NOMO-1 treated with dmso at 0.1 percent for 144 hours (cell line): ENCODE measurements around the gene SKIC2.

Experiments used
- DNase-seq: peaks from one replicate; lab custom pipeline; 2025; ENCODE audit not compliant: unreplicated experiment; lab: John Stamatoyannopoulos, UW

Gene SKIC2

DNA sequence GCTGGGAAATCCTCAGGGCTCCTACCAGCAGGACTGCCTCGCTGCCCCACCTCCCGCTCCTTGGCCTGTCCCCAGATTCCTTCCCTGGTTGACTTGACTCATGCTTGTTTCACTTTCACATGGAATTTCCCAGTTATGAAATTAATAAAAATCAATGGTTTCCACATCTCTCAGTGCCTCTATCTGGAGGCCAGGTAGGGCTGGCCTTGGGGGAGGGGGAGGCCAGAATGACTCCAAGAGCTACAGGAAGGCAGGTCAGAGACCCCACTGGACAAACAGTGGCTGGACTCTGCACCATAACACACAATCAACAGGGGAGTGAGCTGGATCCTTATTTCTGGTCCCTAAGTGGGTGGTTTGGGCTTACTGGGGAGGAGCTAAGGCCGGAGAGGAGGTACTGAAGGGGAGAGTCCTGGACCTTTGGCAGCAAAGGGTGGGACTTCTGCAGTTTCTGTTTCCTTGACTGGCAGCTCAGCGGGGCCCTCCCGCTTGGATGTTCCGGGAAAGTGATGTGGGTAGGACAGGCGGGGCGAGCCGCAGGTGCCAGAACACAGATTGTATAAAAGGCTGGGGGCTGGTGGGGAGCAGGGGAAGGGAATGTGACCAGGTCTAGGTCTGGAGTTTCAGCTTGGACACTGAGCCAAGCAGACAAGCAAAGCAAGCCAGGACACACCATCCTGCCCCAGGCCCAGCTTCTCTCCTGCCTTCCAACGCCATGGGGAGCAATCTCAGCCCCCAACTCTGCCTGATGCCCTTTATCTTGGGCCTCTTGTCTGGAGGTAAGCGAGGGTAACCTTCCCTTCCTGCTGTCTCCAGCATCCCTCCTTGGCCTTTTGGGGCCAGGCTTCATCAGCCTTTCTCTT is 13.2 kb upstream of the SKIC2 start, which contains the start of gene CFB:
TSS of gene CFB (plus strand) at position 589 of the 863 bp plus-strand sequence. CDS start at position 716, 127 bp downstream.
- DNase-seq: no peak

DNA sequence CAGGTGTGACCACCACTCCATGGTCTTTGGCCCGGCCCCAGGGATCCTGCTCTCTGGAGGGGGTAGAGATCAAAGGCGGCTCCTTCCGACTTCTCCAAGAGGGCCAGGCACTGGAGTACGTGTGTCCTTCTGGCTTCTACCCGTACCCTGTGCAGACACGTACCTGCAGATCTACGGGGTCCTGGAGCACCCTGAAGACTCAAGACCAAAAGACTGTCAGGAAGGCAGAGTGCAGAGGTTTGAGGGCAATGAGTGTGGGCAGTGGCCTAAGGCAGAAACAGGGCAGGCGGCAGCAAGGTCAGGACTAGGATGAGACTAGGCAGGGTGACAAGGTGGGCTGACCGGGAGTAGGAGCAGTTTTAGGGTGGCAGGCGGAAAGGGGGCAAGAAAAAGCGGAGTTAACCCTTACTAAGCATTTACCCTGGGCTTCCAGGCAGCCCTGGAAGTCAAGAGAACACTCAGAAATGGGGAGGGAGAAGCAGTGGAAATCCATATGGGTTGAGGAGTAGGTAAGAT is 12.5 kb upstream of the SKIC2 start:
- no peak for DNase-seq

DNA sequence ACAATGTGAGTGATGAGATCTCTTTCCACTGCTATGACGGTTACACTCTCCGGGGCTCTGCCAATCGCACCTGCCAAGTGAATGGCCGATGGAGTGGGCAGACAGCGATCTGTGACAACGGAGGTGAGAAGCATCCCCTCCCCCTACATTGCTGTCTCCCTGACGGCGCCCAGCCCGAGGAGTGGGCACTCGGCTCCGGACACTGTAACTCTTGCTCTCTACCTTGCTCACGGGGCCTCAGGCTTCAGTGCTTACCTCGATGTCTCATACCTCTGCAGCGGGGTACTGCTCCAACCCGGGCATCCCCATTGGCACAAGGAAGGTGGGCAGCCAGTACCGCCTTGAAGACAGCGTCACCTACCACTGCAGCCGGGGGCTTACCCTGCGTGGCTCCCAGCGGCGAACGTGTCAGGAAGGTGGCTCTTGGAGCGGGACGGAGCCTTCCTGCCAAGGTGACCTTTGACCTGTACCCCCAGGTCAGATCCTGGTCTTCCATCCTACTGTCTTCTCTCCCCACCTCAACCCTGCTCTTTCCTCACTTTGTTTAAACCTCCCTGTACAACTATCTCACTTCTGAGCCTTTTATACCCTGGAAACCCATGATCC is 11.8 kb upstream of the SKIC2 start:
- no peak for DNase-seq

GRCh38 chr6:31947864-31948263 is 11.1 kb upstream of the SKIC2 start:
- DNase-seq: no peak

DNA sequence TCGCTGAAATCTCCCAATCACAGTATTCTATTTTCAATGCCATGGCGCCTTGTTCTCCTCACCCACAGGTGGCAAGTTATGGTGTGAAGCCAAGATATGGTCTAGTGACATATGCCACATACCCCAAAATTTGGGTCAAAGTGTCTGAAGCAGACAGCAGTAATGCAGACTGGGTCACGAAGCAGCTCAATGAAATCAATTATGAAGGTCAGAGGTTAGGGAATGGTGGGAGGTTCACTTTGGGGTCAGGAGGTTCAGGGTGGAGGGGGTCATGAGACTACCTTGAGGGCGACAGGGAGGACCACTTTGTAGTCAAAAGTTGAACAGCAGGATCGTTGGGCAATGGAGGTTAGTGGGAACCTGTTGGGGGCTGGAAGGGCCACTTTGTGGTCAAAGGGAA is 10.7 kb upstream of the SKIC2 start:
- no peak for DNase-seq

DNA sequence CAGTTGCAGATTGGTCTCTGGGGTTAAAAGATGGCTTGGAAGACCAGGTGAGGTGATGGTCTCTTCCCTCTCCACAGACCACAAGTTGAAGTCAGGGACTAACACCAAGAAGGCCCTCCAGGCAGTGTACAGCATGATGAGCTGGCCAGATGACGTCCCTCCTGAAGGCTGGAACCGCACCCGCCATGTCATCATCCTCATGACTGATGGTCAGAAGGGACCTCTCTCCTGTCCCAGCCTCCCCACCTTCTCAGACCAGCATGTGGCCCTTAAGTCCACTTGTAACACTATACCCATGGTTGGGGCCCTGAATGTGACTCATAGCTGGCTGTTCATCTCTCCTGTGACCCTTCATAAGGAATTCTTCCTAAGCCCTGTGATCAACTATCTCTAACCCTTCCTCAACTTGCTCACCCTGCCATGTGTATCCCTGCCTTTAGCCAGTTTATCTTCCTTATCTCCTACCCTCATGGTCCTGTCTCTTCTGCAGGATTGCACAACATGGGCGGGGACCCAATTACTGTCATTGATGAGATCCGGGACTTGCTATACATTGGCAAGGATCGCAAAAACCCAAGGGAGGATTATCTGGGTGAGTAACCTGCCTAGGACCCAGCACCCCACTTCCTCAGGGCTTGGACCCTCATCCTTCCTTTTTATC is 10.1 kb upstream of the SKIC2 start:
- DNase-seq: no peak

DNA sequence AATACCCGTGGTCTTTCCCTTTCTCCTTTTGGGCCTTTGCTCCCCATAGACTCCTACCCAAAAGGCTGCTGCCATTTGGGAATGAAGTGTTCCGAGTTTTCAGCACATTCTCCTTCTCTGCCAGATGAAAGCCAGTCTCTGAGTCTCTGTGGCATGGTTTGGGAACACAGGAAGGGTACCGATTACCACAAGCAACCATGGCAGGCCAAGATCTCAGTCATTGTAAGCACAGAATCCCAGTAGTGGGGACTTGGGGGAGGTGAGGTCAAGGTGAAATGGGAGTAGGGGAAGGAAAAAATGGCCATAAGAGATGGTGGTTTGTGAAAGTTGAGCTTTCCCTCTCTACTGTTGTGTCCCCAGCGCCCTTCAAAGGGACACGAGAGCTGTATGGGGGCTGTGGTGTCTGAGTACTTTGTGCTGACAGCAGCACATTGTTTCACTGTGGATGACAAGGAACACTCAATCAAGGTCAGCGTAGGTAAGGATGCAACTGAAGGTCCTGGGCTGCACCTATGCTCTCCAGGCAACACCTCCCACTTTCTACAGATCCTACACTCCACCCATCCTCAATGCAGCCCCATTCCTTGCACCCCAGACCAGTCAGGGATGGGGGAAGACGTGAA is 8.9 kb upstream of the SKIC2 start:
- no peak for DNase-seq

- DNase-seq: no peak
These were observed 6.7 kb upstream of the SKIC2 start for GRCh38 chr6:31952140-31952805.

DNA sequence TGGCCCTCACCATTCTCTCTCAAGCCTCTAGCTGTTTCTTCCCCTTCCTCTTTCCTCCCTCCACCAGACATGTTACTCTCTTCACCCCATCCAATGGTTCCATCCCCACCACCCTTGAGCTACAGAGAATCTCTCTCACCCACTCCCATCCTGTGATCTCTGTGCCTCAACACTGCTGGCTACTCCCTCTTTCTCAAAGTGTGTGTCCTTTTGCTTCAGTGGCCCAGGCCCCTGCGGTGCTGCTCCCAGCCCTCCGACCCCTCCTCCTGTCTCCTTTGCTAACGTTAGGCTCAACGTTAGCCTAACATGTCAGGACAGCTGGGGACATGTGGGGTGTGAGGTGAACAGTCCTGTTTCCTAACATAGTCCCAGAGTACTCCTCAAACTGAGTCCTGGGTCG is 6.1 kb upstream of the SKIC2 start:
- DNase-seq: no peak

GRCh38 chr6:31954511-31954910 is 4.5 kb upstream of the SKIC2 start:
- DNase-seq: no peak

GRCh38 chr6:31956796-31957195 is 2.2 kb upstream of the SKIC2 start:
- DNase-seq: no peak

DNA sequence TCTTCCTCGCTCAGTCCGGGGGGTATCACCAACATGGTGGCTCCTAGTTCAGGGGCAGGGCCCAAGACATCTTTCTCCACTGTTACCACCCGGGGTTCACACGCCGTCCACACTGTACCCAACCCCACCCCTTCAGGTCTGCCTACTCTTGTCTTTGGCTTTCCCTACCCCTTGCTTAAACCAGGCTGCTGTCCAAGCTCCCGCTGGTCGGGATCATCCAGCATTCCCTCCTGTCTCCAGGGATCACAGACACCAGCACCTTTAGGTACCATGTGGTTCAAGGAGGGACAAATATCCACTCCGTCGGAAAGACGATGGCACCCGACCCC is 599 bp upstream of the SKIC2 start:
- DNase-seq: no peak

- no peak for DNase-seq
These were observed 2.6 kb downstream of the SKIC2 start for GRCh38 chr6:31961616-31962015.

DNA sequence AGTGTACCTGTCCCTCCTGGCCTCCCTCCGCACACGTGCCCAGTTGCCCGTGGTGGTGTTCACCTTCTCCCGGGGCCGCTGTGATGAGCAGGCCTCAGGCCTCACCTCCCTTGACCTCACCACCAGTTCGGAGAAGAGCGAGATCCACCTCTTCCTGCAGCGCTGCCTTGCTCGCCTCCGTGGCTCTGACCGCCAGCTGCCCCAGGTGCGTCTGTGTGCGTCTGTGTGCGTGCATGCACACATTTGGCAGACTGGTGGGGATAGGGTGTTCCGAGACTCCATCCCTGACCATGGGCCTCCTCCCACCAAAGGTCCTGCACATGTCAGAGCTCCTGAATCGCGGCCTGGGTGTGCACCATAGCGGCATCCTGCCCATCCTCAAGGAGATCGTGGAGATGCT is 4.9 kb downstream of the SKIC2 start:
- DNase-seq: no peak

- no peak for DNase-seq
These were observed 6.7 kb downstream of the SKIC2 start for GRCh38 chr6:31965700-31966099.

GRCh38 chr6:31966506-31966905 is 7.5 kb downstream of the SKIC2 start:
- no peak for DNase-seq

- DNase-seq: no peak
These were observed 8.3 kb downstream of the SKIC2 start for GRCh38 chr6:31966997-31967925.

- no peak for DNase-seq
These were observed 8.9 kb downstream of the SKIC2 start for GRCh38 chr6:31967926-31968320.

DNA sequence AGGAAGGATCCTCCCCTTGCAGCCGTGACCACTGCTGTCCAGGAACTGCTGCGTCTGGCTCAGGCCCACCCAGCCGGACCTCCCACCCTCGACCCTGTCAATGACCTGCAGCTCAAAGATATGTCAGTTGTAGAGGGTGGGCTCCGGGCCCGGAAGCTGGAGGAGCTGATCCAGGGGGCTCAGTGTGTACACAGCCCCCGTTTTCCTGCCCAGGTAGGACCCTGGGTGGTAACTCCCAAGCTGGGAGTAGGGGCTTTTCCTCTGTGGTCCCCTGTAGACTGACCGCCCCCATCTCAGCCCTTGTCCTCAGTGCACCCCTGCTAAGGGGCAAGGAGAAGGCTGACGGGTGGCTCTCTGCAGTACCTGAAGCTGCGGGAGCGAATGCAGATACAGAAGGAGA is 9.4 kb downstream of the SKIC2 start:
- no peak for DNase-seq
